GM20000 (cell line): Measurements from ENCODE around the gene OR6B2.

Experiments
- DNase-seq: peaks from one replicate; pipeline ENCODE4 v3.0.0; 2012; ENCODE audit warnings: low spot score
- TF ChIP-seq, protein P1 (sequence below): IDR thresholded peaks from 2 replicates; pipeline ENCODE4 v1.5.1; 2012; ENCODE audit warnings: mild to moderate bottlenecking, control low read depth; ENCODE audit errors: extremely low read depth, missing control alignments

OR6B2 gene

DNA sequence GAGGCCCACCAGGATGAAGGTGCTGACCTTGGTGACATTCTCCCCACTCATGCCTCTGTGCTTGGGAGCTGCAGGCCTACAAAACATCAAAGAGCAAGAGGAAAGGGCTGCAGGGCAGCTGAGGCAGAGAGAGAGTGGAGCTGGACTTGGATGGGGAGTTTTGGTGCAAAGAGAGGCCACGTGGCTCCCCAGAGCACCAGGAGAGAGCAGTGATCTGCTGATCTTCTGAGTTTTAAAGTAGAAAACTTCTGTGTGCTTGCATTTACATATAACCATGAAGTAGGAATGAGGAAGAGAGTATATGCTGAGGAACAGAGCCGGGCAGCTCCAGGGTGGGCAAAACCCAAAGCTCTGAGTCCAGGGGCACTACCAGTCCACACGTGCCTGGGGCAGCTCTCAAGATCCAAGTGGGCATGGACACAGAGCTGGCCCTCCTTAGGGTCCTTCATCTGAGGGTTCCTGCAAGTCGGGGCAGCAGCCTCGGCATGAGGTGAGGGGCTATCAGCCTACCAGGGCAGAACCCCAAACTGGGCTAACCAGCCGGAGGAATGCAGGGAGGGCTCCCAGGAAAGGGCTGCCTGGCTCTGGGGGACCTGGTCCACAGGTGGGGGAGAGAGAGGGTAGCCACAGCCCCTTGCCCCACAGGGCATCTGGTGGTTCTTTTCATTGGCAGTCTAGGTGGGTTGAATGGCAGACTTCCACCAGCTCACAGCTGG is at the start of gene OR6B2:
TSS of gene OR6B2 (minus strand) at position 51 of the 716 bp plus-strand sequence. CDS start at position 51, 0 bp downstream.
- TF ChIP-seq, protein P1, sequence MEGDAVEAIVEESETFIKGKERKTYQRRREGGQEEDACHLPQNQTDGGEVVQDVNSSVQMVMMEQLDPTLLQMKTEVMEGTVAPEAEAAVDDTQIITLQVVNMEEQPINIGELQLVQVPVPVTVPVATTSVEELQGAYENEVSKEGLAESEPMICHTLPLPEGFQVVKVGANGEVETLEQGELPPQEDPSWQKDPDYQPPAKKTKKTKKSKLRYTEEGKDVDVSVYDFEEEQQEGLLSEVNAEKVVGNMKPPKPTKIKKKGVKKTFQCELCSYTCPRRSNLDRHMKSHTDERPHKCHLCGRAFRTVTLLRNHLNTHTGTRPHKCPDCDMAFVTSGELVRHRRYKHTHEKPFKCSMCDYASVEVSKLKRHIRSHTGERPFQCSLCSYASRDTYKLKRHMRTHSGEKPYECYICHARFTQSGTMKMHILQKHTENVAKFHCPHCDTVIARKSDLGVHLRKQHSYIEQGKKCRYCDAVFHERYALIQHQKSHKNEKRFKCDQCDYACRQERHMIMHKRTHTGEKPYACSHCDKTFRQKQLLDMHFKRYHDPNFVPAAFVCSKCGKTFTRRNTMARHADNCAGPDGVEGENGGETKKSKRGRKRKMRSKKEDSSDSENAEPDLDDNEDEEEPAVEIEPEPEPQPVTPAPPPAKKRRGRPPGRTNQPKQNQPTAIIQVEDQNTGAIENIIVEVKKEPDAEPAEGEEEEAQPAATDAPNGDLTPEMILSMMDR, result no peak

DNA sequence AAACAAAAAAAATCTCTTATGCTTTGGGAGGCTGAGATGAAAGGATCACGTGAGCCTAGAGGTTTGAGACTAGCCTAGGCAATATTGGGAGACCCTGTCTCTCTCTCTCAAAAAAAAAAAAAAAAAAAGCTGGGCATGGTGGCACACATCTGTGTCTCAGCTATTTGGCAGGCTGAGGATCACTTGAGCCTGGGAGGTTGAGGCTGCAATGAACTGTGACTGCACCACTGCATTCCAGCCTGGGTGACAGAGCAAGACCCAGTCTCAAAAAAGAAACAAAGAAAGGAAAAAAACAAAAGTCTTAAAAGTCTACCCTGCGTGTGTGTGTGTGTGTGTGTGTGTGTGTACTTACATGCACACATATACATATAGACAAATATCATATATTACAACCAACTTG is 48.4 kb upstream of the OR6B2 start:
- no peak for DNase-seq
- TF ChIP-seq, protein P1, result no peak

More for the DNA sequence above, at the start of gene OR6B2:
- DNase-seq, result no peak

GRCh38 chr2:240077442-240077841 is 47.2 kb upstream of the OR6B2 start:
- TF ChIP-seq, protein P1, result no peak

GRCh38 chr2:240074545-240074944 is 44.3 kb upstream of the OR6B2 start:
- TF ChIP-seq, protein P1, result no peak
- DNase-seq, result no peak

More at GRCh38 chr2:240077442-240077841, 47.2 kb upstream of the OR6B2 start:
- DNase-seq, result no peak

GRCh38 chr2:240070907-240071306 is 40.7 kb upstream of the OR6B2 start:
- no peak for DNase-seq
- TF ChIP-seq, protein P1, result no peak

DNA sequence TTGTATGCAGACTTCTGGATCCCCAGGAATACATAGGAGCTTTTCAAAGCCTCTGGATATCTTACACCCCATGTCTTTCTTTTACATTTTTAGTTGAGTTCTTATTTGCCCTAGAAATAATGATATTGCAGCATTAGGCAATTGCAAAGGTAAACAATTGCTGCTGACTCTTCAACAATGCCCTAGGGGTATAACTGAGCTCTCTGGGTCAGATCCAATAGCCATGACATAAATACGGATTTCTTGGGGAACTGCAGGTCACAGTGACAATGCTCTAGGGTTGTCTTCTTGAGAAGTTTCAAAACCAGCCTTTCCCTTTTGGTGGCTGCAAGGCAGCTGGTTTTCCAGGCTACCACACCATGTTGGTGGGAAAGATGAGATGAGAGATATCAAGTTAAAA is 39.6 kb upstream of the OR6B2 start:
- no peak for DNase-seq
- TF ChIP-seq, protein P1, result no peak

DNA sequence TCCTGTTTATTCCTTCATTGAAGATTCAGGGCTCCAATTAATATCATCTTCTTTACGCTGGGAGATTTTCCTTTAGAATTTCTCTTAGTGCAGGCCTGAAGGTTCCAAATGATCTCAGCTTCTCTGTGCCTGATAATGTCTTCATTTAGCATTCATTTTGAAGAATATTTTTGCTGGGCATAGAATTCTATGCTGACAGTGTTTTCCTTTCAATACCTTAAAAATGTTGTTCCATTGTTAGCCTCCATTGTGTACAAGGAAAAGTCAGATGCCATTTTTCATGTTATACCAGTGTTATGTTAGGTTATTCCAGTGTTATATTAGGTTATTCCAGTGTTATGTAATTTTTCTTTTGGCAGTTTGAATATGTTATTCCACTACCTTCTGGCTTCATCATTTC is 38.0 kb upstream of the OR6B2 start:
- DNase-seq, result no peak
- TF ChIP-seq, protein P1, result no peak
